ENCODE data around the gene NTM.
"Not testable (repeated sequence)": the region's sequence is repeated elsewhere in the genome, so short reads cannot be mapped to it uniquely, and the experiment has no call there.

Gene NTM

DNA sequence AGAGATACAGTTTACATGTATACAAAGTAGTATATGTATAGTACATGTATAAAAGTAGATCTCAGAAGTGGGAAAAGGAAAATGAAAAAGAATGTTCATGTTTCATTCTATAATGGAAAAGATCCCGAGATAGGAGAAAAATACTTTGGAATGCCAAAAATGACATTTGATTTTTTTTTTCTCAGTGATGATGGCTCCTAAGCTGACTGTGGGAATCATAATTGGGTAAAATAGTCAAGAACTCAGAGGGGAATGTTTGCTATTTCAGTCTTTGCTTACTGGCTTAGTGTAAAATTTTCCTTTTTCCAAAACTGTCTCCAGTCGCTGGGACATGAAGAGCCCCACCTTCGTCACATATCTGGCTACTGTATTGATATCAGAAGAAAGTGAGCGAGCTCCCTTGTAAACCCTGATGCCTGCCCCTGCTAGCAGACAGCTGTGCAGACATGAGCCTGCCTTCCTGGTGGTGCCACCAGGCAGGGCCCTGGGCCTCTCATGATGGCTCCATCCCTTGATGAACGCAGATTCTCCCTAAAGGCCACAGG is 944.6 kb downstream of the NTM start:
- no peak overlapping the region for H2AFZ ChIP-seq (ENCODE audit: low read depth, low read length)
- H3K9me3 ChIP-seq (ENCODE audit: insufficient read depth, low read length): no peaks in the 10 kb centered on the region
- H3K27me3 ChIP-seq (ENCODE audit: low read depth, low read length): peaks cover 6% of the 10 kb centered on the region; the same call in 1 of the 2 replicates
- H4K20me1 ChIP-seq (ENCODE audit: insufficient read depth, low read length): no peaks in the 10 kb centered on the region
- no peaks in the 10 kb centered on the region for H3K4me1 ChIP-seq (ENCODE audit: low read length)
- no peak overlapping the region for H3K27ac ChIP-seq (ENCODE audit: low read length)
- no peak overlapping the region for H3K4me2 ChIP-seq (ENCODE audit: low read length)
- no peak overlapping the region for H3K4me3 ChIP-seq (ENCODE audit: low read length)
- no peaks in the 10 kb centered on the region for H3K36me3 ChIP-seq (replicated peaks; ENCODE audit: low read depth, low read length)
- H3K79me2 ChIP-seq (ENCODE audit: low read length): no peaks in the 10 kb centered on the region
- TF ChIP-seq CTCF (IDR thresholded peaks at IDR 0.05; ENCODE audit: low read depth, low read length): no peak
- no peak for TF ChIP-seq EZH2phosphoT487 (IDR thresholded peaks at IDR 0.05; ENCODE audit: low read depth)
- no peak overlapping the region for H3K9ac ChIP-seq (ENCODE audit: low read length)

- Histone ChIP-seq H3K9ac (ENCODE audit: low read length) (no peak overlapping the region), H3K27me3 (ENCODE audit: low read depth, low read length) (peaks cover 6% of the 10 kb centered on the region; the same call in 1 of the 2 replicates), H3K4me2 (ENCODE audit: low read length) (no peak overlapping the region), H2AFZ (ENCODE audit: low read depth, low read length) (no peak overlapping the region), H3K9me3 (ENCODE audit: insufficient read depth, low read length) (no peaks in the 10 kb centered on the region), H3K36me3 (replicated peaks; ENCODE audit: low read depth, low read length) (no peaks in the 10 kb centered on the region), H3K79me2 (ENCODE audit: low read length) (no peaks in the 10 kb centered on the region), H3K4me3 (ENCODE audit: low read length) (no peak overlapping the region), H3K27ac (ENCODE audit: low read length) (no peak overlapping the region), H4K20me1 (ENCODE audit: insufficient read depth, low read length) (no peaks in the 10 kb centered on the region), H3K4me1 (ENCODE audit: low read length) (no peaks in the 10 kb centered on the region)
- TF ChIP-seq CTCF (IDR thresholded peaks at IDR 0.05; ENCODE audit: low read depth, low read length) (no peak), EZH2phosphoT487 (IDR thresholded peaks at IDR 0.05; ENCODE audit: low read depth) (no peak)
Measured at GRCh38 chr11:132315696-132316095, 945.3 kb downstream of the NTM start.

GRCh38 chr11:132318421-132319157 is 948.2 kb downstream of the NTM start:
- Histone ChIP-seq H3K4me2 (ENCODE audit: low read length) (no peak overlapping the region), H2AFZ (ENCODE audit: low read depth, low read length) (no peak overlapping the region), H3K79me2 (ENCODE audit: low read length) (no peaks in the 10 kb centered on the region), H3K27ac (ENCODE audit: low read length) (no peak overlapping the region), H3K27me3 (ENCODE audit: low read depth, low read length) (peaks cover 6% of the 10 kb centered on the region; the same call in 1 of the 2 replicates), H3K9ac (ENCODE audit: low read length) (no peak overlapping the region), H4K20me1 (ENCODE audit: insufficient read depth, low read length) (no peaks in the 10 kb centered on the region), H3K36me3 (replicated peaks; ENCODE audit: low read depth, low read length) (no peaks in the 10 kb centered on the region), H3K9me3 (ENCODE audit: insufficient read depth, low read length) (no peaks in the 10 kb centered on the region), H3K4me3 (ENCODE audit: low read length) (no peak overlapping the region), H3K4me1 (ENCODE audit: low read length) (no peaks in the 10 kb centered on the region)
- no peak for TF ChIP-seq EZH2phosphoT487 (IDR thresholded peaks at IDR 0.05; ENCODE audit: low read depth)
- TF ChIP-seq CTCF (IDR thresholded peaks at IDR 0.05; ENCODE audit: low read depth, low read length): no peak

DNA sequence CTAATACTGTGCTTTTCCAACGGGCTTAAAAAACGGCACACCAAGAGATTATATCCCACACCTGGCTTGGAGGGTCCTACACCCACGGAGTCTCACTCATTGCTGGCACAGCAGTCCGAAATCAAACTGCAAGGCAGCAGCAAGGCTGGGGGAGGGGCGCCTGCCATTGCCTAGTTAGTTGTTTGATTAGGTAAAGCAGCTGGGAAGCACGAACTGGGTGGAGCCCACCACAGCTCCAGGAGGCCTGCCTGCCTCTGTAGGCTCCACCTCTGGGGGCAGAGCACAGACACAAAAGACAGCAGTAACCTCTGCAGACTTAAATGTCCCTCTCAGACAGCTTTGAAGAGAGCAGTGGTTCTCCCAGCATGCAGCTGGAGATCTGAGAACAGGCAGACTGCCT is 949.0 kb downstream of the NTM start:
- H3K4me1 ChIP-seq (ENCODE audit: low read length); H3K27me3 ChIP-seq (ENCODE audit: low read depth, low read length); H3K79me2 ChIP-seq (ENCODE audit: low read length); H3K9me3 ChIP-seq (ENCODE audit: insufficient read depth, low read length); H3K36me3 ChIP-seq (replicated peaks; ENCODE audit: low read depth, low read length); H3K4me2 ChIP-seq (ENCODE audit: low read length); H2AFZ ChIP-seq (ENCODE audit: low read depth, low read length); H3K9ac ChIP-seq (ENCODE audit: low read length); H3K4me3 ChIP-seq (ENCODE audit: low read length); H4K20me1 ChIP-seq (ENCODE audit: insufficient read depth, low read length); H3K27ac ChIP-seq (ENCODE audit: low read length): not testable (repeated sequence)

Data from OCI-LY3 (cell line).